HT-29 (cell line): Measurements from ENCODE around the gene GABBR2. TPM values are rescaled to one million over a fixed set of nuclear protein-coding genes. Genes with fewer than 3 reads are reported as not detected.
A peak's percentile ranks its signal among the peaks of the same experiment; 100 is the strongest.

Experiments used
- DNase-seq: peaks from one replicate; pipeline ENCODE4 v3.0.0-alpha.2; 2015; ENCODE audit warnings: low spot score
- total RNA-seq: library from RNA; depleted of rRNA; stranded (reverse); fragments of >200 nt; shearing (Covaris generic); gene quantifications from 2 replicates; pipeline ENCODE4 v1.2.3, GENCODE V29; 2014

GABBR2 gene
- total RNA-seq, 1 experiment from 2014 or later: not detected

- DNase-seq: no peak
Measured at GRCh38 chr9:98545021-98545420, 163.7 kb downstream of the GABBR2 start.

GRCh38 chr9:98541684-98542230, 167.0 kb downstream of the GABBR2 start:
- DNase-seq: no peak

GRCh38 chr9:98540476-98540875, 168.3 kb downstream of the GABBR2 start:
- DNase-seq: no peak

- DNase-seq: no peak
Measured at GRCh38 chr9:98539954-98540353, 168.8 kb downstream of the GABBR2 start.

GRCh38 chr9:98538626-98539031, 170.1 kb downstream of the GABBR2 start:
- DNase-seq: no peak

- no peak for DNase-seq
Measured at GRCh38 chr9:98538203-98538602, 170.5 kb downstream of the GABBR2 start.

GRCh38 chr9:98536542-98537173, 172.1 kb downstream of the GABBR2 start:
- DNase-seq: peak; percentile 32

GRCh38 chr9:98533866-98534265, 174.9 kb downstream of the GABBR2 start:
- no peak for DNase-seq

GRCh38 chr9:98533132-98533531, 175.6 kb downstream of the GABBR2 start:
- no peak for DNase-seq

- DNase-seq: no peak
Measured at GRCh38 chr9:98532574-98532973, 176.2 kb downstream of the GABBR2 start.

- no peak for DNase-seq
Measured at GRCh38 chr9:98532147-98532546, 176.6 kb downstream of the GABBR2 start.

- DNase-seq: no peak
Measured at GRCh38 chr9:98530806-98531386, 177.8 kb downstream of the GABBR2 start.

- DNase-seq: no peak
Measured at GRCh38 chr9:98530275-98530674, 178.5 kb downstream of the GABBR2 start.

- DNase-seq: no peak
Measured at GRCh38 chr9:98529841-98530240, 178.9 kb downstream of the GABBR2 start.

- peak; percentile 48 for DNase-seq
Measured at GRCh38 chr9:98523231-98523901, 185.4 kb downstream of the GABBR2 start.

GRCh38 chr9:98522487-98522886, 186.2 kb downstream of the GABBR2 start:
- DNase-seq: no peak

GRCh38 chr9:98521141-98521540, 187.6 kb downstream of the GABBR2 start:
- DNase-seq: no peak

GRCh38 chr9:98520221-98520960, 188.3 kb downstream of the GABBR2 start:
- no peak for DNase-seq

GRCh38 chr9:98519641-98520040, 189.1 kb downstream of the GABBR2 start:
- DNase-seq: no peak

GRCh38 chr9:98518556-98518955, 190.2 kb downstream of the GABBR2 start:
- no peak for DNase-seq

- no peak for DNase-seq
Measured at GRCh38 chr9:98517761-98518160, 191.0 kb downstream of the GABBR2 start.

GRCh38 chr9:98516897-98517503, 191.7 kb downstream of the GABBR2 start:
- DNase-seq: no peak
